Right lung (tissue), 5 donors: ENCODE results near the gene DYRK3. TPM values are rescaled to one million over a fixed set of nuclear protein-coding genes. Genes with fewer than 3 reads are reported as not detected.

Source experiments
- polyA plus RNA-seq, 5 donors: library from polyadenylated mRNA; unstranded; fragments of 120-200 nt; gene quantifications; one replicate each; pipeline versions ENCODE4 v1.2.1 to v1.2.3, GENCODE V29; 2013; ENCODE audit warnings: inconsistent platforms in 1 of 5, low replicate concordance in 1 of 5; ENCODE audit not compliant: insufficient read length in 5 of 5, insufficient read depth in 1 of 5

Gene DYRK3
- polyA plus RNA-seq, 5 donors: 7.3 to 8.9 (median 7.5) TPM

Other genes with a start within 250 kb of the DYRK3 start
- 1 to 10 TPM; 4.9 to 7.8 (median 6.6) TPM for gene IKBKE, start 165.1 kb upstream of the DYRK3 start, polyA plus RNA-seq
- gene RASSF5, start 128.0 kb upstream of the DYRK3 start, polyA plus RNA-seq: 10 to 100 TPM in 3 of 5 donors, 1 to 10 TPM in 2; 6.2 to 12.3 (median 11.6) TPM
- gene EIF2D, start 23.1 kb upstream of the DYRK3 start, polyA plus RNA-seq: 100 to 1,000 TPM in 2 of 5 donors, 10 to 100 TPM in 3; 80.2 to 105 (median 97.7) TPM
- gene MAPKAPK2, start 49.4 kb downstream of the DYRK3 start, polyA plus RNA-seq: 10 to 100 TPM; 52.1 to 65.9 (median 53.6) TPM
- not detected for gene IL19, start 135.2 kb downstream of the DYRK3 start, polyA plus RNA-seq
- 1 to 10 TPM in 1 of 5 donors, under 1 TPM in 4; 0.38 to 1.0 (median 0.47) TPM for gene IL10, start 137.0 kb downstream of the DYRK3 start, polyA plus RNA-seq
- gene IL20, start 230.1 kb downstream of the DYRK3 start, polyA plus RNA-seq: not detected